NCI-H2029 (cell line): ENCODE results near the gene CHRNB4.

ENCODE experiments used
- DNase-seq: peaks from one replicate; lab custom pipeline; 2025; lab: John Stamatoyannopoulos, UW

The CHRNB4 gene

GRCh38 chr15:78630886-78631633 is 9.9 kb downstream of the CHRNB4 start:
- DNase-seq: no peak

GRCh38 chr15:78629716-78630065 is 11.3 kb downstream of the CHRNB4 start:
- DNase-seq: no peak

- no peak for DNase-seq
Observed at GRCh38 chr15:78629031-78629715, 11.8 kb downstream of the CHRNB4 start.

- DNase-seq: no peak
Observed at GRCh38 chr15:78628227-78628626, 12.8 kb downstream of the CHRNB4 start.

- no peak for DNase-seq
Observed at GRCh38 chr15:78627348-78627747, 13.7 kb downstream of the CHRNB4 start.

GRCh38 chr15:78626381-78626995 is 14.5 kb downstream of the CHRNB4 start:
- DNase-seq: no peak

GRCh38 chr15:78625606-78626280 is 15.3 kb downstream of the CHRNB4 start:
- peak; percentile 17 for DNase-seq

GRCh38 chr15:78624651-78625590 is 16.1 kb downstream of the CHRNB4 start:
- DNase-seq: no peak

GRCh38 chr15:78623786-78624497 is 17.1 kb downstream of the CHRNB4 start:
- DNase-seq: no peak

- no peak for DNase-seq
Observed at GRCh38 chr15:78621810-78622402, 19.1 kb downstream of the CHRNB4 start.

GRCh38 chr15:78620527-78621421 is 20.2 kb downstream of the CHRNB4 start, which contains the start of gene CHRNA3:
TSS of gene CHRNA3 (minus strand) at chr15:78620996. CDS start at chr15:78620794, 202 bp downstream.
- DNase-seq: no peak

GRCh38 chr15:78620021-78620526 is 20.9 kb downstream of the CHRNB4 start:
- DNase-seq: no peak

- no peak for DNase-seq
Observed at GRCh38 chr15:78619022-78619950, 21.7 kb downstream of the CHRNB4 start.

- peak; percentile 41 for DNase-seq
Observed at GRCh38 chr15:78618490-78618934, 22.5 kb downstream of the CHRNB4 start.

GRCh38 chr15:78618064-78618463 is 22.9 kb downstream of the CHRNB4 start:
- DNase-seq: no peak

- DNase-seq: no peak
Observed at GRCh38 chr15:78617516-78617915, 23.5 kb downstream of the CHRNB4 start.

- DNase-seq: no peak
Observed at GRCh38 chr15:78617076-78617475, 23.9 kb downstream of the CHRNB4 start.

GRCh38 chr15:78616506-78616905 is 24.5 kb downstream of the CHRNB4 start:
- DNase-seq: no peak
